Raji (cell line): ENCODE data around the gene SYNC.

Experiments
- POLR2A ChIP-seq: IDR thresholded peaks from 2 replicates; pipeline ENCODE4 v1.6.1; 2011; ENCODE audit warnings: low read depth, low read length, control low read depth; ENCODE audit not compliant: insufficient read depth

The SYNC gene

DNA sequence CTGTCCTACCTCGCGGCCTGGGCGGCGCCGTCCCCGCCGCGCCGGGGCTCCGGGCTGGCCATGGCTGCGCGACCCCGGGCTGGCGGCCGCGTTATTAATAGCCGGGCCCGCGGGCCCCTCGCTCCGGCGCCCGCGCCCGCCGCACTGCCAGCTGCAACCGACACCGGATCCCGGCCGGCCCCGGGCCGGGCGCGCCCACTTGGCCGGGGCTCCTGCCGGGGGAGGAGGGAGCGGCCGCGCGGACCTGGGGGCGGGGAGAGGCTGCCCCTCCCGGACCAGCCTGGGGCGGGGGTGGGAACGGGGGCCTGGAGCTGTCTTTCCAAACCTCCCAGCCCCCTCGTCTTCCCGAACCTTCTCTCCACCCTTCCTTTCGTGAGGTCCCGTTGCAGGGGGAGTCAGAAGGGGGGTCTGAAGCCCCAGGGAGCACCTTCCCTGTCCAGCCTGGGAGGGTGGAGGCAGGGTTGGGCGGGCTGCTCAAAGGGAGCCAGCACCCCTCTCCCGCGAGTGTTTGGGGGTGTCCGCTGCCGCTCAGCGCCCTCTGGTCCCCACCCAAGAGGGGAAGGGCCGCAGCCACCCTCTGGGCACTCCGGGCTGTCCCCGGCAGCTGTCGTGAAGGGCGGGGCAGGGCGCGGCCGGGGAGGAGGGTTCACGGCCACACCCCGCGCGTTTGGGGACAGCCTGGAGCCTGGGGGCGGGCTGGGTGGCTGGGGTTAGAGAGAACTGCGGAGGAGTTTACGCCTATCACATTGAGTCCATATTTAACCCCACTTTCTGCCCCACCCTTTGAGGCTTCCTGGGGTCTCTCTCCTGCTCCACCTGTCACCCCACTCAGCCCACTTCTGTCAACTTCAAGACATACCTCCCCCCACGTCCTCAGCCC, at the start of gene SYNC:
Gene SYNC (minus strand): TSS at position 172 of the 880 bp plus-strand sequence. CDS start 110 bp downstream, at position 62.
- TF ChIP-seq POLR2A, result no peak

DNA sequence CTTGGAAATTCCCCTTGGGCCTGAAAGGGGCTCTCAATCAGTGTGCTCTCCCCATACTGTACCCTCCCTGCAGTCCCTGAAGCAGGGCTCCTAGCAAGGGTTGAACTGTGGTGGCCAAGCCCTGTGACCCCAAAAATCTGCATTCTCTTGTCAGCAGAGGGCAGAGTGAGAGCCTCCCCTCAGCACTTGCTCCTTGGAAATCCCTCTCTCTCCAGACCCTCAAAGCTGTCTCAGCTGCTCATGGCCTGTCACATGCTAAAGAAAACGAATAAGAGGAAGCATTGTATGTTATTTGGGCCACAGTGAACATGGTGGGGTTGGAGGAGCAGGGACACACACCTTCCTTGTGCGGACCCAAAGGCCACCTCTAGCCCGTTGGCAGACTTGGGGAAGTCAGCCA, 47.2 kb upstream of the SYNC start:
- no peak for TF ChIP-seq POLR2A

DNA sequence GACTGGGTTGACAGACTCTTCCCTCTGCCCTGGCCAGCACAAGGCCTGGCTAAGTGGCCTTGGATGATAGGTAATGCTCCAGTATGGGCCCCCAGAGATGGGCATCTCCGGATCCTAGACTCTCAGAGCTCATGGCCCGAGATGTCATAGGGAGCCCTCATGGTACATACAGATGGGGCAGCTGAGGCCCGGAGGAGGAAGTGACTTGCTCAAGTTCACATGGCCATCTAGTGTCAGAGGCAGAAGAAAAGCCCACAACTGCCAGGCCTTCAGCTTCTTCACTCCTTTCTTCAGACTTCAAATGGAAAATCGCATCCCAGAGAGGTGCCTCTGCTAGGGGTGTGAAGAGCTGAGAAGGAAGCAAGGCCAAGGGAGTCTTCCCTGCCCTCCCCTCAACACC, 46.8 kb upstream of the SYNC start:
- TF ChIP-seq POLR2A, result no peak

DNA sequence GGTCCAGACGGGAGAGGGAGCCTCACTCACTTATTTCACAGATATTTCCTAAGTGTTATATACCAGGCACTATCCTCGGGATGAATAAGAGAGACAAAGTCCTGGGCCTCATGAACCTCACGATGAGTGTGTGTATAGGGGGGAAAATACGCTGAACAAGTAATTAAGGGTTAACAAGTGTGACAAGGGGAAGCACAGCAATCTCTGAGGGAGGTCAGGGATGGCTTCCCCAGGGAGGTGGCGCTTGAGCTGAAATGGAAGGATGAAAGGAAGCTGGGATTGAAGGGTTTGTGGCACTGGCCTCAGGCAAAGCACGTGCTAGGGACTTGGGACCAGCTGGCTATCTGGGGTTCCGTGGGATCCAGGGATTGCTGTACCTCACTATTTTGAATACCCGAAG, 46.4 kb upstream of the SYNC start:
- TF ChIP-seq POLR2A, result no peak

DNA sequence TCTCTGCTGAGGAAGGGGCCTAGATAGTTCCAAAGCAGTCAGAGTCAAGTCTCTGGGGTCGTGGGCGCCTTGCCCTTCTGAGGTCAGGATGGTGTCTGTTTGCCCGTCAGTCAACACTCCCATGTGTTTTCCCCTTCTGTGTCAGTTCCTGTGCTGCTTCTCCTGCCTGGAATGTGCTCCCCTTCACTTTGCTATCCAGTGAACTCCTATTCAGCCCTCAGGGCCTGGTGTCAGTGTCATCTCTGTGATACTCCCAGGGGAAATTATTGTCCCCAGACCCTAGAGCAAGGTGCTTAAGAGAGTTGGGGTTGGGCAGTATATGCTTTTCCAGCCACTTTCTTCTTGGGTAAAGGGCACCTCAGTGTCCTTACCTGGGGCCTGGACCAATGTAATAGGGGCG, 45.8 kb upstream of the SYNC start:
- no peak for TF ChIP-seq POLR2A

DNA sequence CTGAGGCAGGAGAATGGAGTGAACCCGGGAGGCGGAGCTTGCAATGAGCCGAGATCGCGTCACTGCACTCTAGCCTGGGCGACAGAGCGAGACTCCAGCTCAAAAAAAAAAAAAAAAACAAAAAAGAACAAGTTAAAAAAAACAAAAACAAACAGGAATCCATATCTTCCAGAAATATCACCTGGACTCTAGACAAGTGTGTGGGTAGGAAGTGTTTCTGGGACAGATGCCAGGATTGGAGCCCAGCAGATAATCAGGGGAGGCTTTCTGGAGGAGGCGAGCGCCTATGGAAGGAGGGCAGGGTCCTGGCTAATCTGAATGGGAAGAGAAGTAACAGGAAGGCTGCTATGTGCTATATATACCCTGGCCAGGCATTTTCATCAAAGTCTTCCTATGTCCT, 43.6 kb upstream of the SYNC start:
- no peak for TF ChIP-seq POLR2A

DNA sequence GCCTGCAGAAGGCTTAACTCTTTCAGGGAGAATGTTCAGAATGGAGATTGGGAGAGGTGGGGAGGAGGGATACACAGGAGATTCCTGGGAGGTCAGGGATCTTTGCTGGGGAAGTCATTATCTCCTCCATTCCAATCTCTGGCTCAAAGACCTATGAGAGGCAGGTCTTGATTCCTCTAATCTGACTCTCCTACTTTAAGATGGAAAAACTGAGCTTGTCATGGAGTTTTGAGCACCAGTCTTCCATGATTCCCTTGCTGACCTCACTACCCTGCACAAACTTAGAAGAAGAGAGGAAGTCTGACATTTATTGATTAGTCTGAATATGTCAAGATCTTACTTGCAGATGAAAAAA, 41.5 kb upstream of the SYNC start:
- TF ChIP-seq POLR2A, result no peak

DNA sequence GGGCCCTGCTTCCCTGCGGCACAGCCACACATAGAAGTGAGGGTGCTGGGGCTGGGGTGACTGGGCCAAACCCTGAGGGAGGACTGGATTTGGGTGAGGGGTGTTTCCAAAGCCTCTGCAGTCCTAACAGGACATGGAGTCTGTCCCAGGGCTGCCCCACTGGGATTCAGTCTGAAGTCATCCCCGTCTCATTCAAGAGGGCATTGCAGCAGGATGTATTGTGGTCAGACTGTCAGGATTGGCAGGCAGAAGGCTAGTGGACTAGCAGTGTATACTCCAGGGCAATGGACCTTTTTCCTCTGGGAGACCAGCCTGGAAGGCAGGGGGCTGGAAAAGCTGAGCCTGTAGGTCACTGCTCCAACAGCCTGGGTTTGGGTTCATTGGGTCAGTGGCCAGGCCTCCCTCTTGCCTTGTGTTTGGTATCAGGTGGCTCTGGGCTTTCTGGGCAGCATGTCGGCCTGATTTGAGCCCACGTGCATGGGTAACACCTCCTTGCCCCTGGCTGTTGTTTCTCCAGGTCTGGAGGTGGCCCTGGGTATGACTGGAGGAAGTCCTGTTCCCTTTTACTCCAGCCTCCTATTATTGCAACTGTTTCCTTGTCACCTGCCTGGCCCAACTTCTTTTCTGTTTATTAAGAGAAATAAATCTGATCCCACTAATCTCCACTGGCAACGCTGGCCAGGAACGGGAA, 41.0 kb upstream of the SYNC start:
- no peak for TF ChIP-seq POLR2A

DNA sequence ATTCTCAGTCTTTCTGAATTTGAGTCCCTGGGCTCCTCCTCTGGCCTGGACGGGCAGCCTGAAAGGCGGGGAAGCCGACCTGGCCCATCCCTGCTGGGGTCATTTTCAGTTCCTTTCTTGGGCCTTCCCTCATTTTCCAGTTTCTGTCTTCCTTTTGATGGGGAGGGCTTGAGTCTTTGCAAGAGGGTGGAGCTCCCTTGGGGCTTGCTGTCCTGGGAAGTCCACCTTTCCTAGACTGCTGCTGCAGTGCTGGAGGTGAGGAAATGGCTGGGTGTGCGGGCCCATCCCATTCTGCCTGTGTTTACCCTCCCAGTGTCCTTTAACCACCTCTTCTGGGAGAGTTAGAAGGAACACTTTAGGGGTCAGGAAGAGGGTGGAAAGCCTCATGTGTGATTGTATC, 40.4 kb upstream of the SYNC start:
- TF ChIP-seq POLR2A, result no peak

DNA sequence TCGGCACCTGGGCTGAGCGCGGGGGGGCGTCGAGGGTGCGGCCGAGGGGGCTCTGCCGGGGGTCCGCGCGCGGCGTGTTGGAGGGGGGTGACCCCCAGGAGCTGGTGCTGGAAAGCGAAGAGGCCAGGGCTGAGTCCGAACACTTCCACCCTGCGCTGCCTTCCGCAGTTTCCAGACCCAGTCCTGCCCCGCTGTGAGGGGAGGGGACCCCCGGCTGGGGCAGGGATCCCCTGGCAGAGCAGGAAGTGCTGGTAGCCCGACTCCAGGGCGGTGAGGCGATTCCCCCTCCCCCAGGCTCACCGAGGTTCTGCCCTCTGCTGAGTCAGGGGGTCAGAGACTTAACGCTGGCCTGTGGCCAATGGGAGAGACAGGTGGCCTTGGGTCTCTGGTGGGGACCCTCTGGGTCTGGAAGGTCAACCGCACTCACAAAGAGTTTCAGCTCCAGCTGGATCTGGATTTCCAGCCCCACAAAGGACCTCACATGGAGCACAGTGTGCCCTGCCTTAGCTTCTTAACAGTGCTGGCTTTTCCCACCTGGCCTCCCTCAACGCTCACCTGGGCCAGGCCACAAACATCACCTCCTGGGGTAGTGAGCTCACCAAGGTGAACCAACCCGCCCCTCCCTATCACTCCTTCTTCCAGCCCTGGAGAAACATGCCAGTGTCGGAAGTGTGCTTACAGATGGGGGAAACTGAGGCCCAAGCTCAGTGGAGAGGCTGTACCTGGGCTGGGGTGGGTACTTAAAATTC, 39.8 kb upstream of the SYNC start:
- no peak for TF ChIP-seq POLR2A

DNA sequence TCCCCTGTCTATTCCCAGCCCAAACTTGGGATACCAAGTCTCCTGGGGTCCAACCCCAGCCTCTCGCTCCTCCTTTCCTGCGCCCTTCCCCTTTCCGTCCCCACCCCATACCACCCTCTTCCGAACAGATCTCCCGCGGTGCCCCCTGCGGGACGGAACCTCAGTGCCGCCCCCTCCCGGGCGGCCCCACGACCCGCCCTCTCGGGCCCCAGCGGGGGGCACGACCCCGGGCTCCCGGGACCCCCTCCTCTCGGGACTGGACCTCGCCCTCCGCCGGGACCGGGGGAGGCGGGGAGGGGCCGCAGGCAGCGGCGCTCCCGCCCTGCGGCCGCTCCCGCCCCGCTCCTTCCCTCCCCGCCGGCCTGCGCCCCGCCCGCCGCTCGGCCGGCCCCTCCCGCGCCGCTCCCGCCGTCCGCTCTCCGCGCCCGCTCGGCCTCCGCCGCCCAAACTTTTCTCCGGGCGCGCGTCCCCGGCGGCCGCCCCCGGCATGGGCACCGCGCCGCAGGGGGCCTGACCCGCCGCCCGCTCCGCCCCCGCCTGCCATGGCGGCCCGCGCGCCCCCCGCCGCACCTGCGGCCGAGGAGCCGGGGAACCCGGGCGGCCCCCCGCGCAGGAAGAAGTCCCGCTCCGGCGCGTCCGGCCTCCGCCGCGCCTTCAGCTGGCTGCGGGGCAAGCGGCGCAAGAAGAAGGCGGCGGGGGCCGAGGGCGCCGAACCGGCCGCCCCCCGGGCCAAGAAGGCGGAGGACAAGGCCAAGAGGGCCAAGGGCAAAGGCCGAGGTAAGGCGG, 39.0 kb upstream of the SYNC start:
- TF ChIP-seq POLR2A, result no peak

DNA sequence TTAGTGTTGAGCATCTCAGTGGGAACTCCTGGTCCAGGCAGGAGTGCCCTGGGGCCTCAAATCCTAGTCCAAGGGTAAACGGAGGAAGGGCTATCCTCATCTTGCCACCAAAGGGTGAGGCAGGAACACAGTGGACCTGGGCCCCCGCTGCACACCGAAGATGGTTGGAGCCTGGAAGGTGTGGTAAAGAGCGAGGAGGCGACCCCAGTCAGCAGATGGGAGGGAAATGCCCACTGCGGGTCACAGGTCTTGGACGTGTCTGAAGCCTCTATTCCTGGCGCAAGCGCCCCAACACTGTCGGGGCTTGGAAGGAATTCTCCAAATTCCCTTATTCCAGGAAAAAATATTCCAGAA, 38.5 kb upstream of the SYNC start:
- no peak for TF ChIP-seq POLR2A

DNA sequence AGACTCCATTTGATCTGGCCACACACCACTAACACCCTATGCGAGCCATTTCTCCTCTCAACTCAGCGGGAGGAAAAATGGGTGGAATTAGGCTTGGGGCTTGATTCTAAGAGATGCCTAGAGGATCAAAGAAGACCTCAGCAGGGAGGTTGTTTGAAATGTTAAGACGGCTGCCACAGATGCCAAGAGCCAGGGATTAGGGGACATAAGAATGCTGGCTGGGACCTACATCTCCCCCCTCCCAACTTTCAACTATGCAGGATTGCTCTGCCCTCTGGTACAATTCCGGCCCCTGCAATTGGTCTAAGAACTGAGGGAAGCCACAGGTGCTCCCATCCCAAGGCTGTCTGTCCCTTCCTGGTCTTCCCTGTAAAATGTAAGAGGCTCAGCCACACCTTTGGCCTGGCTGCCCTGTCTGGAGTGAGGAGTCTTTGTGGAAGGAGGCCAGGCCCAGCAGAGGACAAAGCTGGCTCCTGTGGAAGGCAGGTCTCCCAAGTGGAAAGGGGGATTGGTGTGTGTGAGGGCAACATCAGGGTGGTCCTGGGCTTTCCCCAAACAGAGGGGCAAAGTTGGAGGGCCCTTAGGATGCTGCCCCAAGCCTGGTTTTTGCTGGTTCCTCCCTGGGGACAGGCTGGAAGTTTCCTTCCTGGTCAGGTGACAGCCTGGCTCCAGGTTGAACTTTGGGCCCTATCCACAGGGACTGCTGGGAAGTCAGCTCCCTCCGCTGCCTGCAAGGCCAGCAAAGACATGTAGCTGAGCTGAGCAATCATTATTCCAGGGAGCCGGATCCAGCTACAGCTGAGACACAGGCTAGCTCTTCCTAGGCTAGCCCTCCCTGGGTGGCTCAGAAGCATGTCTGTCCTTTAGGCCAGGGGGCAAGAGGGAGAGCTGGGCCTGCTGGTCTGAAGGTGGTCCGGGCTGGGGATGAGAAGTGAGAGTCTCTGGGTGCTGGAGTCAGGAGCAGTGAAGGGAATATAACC, 34.5 kb upstream of the SYNC start:
- TF ChIP-seq POLR2A, result no peak
